ENCODE data around the gene REXO4.
"Not testable (repeated sequence)": the region's sequence is repeated elsewhere in the genome, so short reads cannot be mapped to it uniquely, and the experiment has no call there.

The REXO4 gene, protein sequence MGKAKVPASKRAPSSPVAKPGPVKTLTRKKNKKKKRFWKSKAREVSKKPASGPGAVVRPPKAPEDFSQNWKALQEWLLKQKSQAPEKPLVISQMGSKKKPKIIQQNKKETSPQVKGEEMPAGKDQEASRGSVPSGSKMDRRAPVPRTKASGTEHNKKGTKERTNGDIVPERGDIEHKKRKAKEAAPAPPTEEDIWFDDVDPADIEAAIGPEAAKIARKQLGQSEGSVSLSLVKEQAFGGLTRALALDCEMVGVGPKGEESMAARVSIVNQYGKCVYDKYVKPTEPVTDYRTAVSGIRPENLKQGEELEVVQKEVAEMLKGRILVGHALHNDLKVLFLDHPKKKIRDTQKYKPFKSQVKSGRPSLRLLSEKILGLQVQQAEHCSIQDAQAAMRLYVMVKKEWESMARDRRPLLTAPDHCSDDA

DNA sequence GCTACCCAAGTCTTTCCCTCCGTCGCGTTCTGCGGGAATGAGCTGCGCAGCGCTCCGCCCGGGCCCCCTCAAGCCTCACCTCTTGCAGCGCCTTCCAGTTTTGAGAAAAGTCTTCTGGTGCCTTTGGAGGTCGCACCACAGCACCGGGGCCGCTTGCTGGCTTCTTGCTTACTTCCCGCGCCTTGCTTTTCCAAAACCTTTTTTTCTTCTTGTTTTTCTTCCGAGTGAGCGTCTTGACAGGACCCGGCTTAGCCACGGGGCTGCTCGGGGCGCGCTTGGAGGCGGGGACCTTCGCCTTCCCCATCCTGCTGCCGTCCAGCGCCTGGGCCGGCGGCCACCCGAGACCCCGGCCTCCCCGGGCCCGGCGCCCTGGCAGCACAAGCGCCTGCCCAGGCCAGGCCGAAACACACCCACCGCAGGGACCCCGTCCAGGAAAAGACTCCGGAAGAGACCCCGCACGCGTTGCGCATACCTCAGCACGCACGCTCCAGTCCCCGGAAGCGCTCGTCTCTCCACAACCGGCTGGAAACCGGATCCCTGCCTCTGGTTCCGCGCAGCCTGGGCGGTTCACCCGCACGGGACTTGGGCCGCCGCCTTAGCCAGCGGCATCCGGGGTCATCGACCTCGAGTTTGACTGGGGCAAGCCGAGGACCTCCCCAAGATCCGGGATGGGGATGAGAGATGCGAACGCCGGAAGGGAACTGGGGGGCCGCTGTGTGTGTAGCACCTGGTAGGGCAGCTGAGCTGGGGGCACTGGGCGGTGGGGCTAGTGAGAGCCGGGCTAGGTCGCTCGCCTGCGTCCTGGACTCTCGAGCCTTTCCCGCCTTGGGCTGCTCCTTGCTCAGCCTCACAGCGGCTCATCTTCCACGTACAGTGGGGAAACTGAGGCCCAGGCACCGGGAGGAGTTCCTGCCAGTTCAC lies at the start of gene REXO4:
Gene REXO4 (minus strand): TSS at position 470 of the 921 bp plus-strand sequence. CDS start 166 bp downstream, at position 304.
- DNase-seq = peak; percentile 89

DNA sequence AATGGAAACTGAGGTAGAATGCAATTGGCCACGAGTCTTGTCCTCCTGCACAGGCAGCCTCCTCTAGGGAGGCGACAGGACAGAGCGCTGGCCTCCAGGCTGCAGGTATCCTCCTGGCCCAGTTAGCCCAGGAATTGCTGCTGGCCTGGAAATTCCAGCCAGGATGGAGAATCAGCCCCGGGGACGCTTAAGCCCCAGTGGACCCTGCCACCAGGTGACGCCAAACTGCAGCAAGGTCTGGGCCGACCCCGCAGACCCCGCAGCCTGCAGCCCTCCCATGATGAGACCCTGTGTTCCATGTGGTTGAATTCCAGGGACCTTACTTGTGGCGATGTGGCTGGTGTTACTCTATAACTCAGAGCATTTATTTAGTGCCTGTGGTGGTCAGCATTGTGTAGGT lies 49.3 kb upstream of the REXO4 start:
- no peak for DNase-seq

DNA sequence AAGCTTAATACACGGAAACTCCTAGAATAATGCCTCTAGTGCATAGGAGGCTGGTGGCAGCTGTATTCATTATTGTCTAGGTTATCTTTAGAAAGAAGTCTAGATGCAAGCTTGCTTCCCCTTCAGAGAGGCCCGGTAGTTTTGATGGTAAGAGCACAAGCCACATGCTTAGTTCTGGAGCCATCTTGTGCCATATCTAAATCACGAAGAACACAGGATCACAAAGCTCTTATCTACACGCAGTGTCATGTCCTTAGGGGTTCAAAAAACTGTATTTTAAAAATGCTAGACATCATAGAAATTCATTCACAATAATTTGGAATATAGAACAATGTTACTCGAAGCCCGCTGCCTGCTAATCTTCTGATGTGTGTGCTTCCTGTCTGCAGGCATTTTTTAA lies 48.2 kb upstream of the REXO4 start:
- DNase-seq = no peak

DNA sequence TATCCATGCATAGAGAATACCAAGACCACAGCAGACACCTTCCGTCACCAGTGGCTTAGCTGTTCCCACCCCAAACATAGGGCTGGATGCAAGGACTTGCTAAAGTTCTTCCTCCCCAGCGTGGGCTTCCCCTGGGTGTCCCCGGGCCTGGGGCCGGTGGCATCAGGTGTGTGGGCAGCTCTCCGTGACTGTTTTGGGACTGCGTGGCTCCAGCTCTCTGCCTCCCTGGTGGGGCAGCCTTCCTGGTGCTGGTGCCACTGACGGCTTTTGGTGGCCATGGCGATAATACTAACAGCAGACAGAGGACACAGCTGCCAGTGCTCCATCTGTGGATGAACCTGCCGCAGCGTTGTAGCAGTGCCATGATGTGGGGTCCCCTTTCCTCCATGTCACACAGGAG lies 46.8 kb upstream of the REXO4 start:
- DNase-seq = no peak

DNA sequence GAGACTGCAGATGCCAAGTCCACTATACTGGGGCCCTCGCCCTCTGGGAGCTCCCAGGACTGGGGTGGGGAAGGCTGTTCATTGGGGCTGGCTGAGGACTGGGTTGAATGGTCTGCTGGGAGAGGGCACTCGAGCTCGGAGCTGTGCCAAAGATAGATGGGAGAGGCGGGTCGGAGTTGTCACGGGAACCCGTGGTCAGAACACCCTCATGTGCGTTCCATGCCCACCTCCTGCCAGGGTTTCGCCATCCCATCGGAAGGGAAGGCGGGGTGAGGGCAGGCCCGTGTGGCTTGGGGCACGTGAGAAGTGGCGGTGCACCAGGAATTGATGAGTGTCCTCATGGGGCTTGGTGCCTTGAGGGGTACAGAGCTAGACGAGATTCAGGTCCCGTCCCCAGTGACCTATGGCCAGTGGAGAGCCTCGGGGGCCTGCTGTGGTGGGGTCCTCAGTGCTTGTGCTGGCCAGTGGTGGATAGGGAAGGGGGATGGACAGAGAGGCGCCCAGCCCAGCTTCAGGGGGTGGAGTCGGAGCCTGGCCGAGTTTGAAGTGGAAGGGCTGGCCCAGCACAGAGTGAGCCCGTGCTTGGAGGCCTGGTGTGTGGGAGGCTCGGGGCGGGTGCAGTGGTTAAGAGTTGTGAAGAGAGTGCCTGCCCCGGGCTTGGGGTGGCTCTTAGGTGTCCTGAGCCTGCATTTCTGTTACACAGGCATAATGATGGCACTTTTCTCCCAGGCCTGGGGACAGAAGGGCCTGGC lies 46.2 kb upstream of the REXO4 start:
- DNase-seq = no peak

DNA sequence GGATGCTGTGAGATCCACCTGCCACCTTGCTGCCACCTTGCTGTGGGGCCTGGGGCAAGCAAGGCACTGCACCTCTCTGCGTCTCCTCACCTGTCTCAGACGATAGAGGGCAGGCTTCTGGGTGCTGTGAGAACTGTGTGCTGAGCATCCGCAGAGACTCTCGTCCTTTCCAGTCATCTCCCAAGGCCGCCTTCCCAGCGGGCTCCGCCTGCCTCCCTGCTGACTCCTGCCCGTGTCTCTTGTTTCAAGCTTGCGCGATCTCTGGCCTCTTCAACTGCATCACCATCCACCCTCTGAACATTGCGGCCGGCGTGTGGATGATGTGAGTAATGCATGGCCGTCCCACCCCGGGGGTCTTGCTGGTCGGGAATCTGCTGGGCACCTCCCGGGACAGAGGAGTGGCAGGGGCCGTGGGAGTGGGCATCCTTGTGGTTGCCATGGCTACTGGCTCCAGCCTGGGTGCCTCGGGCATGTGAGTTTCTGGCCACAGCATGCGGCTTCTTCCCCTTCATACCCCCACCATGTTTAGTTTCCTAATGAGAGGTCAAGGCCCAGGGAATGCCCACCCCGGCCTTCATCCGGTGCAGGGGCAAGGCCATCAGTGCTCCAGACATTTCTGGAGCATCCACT lies 45.5 kb upstream of the REXO4 start:
- DNase-seq = no peak

DNA sequence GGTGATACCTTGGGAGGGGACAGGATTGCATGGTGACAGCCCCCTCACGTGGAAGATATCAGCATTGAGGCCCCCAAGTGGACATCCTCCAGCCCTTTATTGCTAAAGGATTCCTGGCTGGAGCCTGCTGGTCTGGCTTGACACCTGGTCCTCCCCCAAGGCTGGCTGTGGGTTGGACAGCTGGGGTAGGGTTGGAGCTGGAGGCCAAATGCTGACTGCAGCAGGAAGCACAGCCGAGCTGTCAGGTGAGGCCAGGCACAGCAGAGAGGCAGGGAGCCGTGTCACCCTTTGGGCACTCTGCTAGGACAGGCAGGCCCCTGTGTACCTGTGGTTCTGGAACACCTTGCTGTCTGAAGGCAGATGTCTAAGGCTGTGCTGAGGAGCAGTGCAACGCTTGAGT lies 44.2 kb upstream of the REXO4 start:
- DNase-seq = no peak

DNA sequence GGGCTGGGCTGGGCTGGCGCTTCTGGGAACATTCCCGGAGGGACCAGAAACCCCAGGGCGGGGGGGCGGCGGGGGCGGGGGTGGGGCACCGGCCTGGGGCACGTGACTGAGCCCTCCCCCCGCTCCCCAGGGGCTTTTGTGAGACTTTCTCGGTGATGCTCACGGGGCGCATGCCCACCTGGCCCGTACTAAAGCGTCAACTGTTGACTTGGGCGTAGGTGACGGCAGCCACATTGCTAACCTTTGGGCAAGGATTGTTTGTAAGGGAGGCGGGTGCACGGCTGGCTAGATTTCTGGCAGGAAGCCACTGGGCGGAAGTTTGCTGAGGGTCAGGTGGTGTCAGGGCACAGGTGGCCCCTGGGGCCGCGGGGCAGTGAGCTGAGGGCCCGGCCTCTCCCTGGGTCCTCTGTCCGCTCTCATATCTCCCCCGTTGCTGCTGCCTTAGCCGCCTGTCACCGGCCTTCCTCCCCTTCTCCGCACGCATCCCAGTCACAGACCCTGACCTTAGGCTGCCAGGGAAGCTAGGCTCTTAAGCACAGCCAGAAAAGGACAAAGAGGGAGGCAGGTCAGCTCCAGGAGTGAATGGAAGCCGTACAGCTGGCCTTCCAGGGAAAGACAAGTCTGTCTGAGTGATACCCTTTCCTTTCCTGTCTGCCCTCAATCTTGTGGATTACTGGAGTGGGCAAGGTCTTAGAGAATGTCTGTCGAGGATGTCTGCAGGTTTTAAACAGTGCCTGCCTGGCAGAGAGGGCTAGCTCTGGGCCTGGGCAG lies 42.8 kb upstream of the REXO4 start:
- DNase-seq = no peak

DNA sequence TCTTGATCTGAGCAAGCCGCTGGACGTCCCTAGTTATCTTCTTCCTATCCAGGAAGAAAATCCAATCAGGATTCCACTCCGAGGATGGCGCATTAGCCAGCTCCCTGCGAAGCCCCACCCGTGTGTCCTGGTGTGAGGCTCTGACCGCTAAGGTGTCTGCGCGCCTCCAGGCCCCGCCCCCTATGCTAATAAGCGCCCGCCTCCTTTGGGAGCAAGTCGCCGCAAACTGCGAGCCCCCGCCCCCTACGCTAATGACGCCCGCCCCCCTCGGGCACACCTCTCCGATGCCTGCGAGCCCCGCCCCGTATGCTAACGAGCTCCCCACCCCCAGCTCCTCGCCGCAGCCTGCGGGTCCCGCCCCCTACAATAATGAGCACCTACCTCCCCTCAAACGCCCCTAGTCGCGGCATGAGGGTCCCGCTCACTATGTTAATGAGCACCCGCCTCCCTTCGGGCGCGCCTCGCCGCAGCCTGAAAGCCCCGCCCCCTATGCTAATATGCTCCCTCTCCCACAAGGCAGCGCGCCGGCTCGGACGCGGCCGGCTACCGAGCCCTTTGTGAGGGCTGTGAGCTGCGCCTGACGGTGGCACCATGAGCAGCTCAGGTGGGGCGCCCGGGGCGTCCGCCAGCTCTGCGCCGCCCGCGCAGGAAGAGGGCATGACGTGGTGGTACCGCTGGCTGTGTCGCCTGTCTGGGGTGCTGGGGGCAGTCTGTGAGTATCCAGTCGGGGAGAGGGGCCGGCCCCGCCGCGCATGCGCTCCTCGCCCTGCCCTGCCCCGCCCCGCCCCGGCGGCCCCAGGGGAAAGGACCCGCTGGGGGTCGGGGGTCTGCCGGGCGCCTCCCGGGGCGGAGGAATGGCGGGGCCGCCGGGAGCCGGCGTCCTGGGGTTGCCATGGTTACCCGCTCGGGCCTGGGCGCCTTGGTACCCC lies 41.9 kb upstream of the REXO4 start, which contains the start of gene CACFD1:
Gene CACFD1 (plus strand): TSS at position 503 of the 929 bp plus-strand sequence. CDS start 89 bp downstream, at position 592.
- DNase-seq = peak; percentile 91

DNA sequence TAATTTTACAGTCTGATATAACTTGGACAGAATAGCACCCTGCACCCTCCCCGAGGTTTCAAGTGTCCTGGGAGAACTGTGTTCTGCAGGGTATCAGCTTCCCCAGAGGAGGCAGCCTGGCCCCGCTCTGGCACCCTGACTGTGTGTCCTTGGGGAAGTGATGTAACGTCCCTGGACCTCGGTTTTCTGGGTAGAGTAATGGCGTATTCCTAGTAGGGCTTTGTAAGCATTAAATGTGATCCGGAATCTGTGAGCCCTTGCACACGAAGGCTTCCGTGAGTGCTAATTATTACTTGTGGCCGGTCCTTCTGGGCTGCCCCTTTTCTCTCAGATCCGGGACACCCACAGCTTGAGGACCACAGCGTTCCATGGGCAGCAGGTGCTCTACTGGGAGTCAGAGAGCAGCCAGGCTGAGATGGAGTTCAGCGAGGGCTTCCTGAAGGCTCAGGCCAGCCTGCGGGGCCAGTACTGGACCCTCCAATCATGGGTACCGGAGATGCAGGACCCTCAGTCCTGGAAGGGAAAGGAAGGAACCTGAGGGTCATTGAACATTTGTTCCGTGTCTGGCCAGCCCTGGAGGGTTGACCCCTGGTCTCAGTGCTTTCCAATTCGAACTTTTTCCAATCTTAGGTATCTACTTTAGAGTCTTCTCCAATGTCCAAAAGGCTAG lies 41.0 kb upstream of the REXO4 start:
- DNase-seq = no peak

DNA sequence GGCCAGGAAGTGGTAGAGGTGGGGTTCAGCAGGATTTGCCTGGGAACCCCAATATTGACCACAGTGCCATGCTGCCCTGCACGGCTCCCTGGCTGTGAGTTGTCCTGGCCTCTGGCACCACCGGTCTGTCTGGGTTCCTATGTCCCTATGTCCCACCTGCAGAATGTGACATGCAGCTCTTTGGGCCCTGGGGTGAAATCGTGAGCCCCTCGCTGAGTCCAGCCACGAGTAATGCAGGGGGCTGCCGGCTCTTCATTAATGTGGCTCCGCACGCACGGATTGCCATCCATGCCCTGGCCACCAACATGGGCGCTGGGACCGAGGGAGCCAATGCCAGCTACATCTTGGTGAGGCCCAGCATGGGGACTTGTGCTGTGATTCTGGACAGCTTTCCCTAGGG lies 39.9 kb upstream of the REXO4 start:
- no peak for DNase-seq

DNA sequence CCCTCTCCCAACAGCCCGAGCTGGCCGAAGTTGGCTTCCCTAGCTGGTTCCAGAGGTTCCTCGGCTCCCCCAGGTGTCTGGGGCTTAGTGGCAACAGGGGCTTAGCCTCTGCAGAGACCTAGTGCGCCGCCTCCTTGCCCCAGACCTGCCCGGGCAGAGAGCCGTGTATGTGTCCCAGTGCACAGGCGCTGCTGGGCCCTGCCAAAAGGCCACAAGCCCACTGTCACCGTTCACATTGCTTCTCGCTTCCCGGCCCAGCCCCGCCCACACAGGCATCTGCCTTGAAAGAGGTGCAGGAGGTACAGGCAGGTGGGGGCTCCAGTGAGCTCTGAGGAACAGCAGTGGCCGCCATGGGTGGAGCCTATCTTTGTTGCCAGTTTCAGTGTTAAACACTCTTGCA lies 39.4 kb upstream of the REXO4 start:
- DNase-seq = no peak

DNA sequence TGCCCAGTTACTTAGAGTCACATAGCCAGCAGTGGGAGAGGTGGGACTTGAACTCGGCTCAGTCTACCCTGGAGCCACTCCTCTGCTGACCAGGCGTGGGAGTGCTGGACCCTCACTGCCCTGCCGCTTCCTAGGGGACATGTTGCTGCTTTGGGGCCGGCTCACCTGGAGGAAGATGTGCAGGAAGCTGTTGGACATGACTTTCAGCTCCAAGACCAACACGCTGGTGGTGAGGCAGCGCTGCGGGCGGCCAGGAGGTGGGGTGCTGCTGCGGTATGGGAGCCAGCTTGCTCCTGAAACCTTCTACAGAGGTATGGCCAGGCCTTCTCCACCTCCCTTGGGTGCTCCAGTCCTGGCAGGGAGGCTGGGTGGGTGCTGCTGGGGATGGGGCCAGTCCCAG lies 38.6 kb upstream of the REXO4 start:
- DNase-seq = no peak

DNA sequence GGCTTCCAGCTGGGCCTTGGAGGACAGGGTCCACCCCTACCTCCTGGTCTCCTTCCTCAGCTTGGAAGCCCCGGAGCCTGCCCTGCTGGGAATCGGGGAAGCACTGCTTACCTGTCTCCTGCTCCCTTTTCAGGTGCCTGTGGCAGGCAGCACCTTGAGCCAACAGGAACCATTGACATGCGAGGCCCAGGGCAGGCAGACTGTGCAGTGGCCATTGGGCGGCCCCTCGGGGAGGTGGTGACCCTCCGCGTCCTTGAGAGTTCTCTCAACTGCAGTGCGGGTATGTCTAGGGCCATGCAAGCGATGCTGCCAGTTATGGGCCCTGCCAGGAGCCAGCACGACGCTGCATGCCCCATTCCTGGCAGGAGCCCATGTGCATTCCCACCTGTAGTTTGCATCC lies 38.1 kb upstream of the REXO4 start:
- no peak for DNase-seq

DNA sequence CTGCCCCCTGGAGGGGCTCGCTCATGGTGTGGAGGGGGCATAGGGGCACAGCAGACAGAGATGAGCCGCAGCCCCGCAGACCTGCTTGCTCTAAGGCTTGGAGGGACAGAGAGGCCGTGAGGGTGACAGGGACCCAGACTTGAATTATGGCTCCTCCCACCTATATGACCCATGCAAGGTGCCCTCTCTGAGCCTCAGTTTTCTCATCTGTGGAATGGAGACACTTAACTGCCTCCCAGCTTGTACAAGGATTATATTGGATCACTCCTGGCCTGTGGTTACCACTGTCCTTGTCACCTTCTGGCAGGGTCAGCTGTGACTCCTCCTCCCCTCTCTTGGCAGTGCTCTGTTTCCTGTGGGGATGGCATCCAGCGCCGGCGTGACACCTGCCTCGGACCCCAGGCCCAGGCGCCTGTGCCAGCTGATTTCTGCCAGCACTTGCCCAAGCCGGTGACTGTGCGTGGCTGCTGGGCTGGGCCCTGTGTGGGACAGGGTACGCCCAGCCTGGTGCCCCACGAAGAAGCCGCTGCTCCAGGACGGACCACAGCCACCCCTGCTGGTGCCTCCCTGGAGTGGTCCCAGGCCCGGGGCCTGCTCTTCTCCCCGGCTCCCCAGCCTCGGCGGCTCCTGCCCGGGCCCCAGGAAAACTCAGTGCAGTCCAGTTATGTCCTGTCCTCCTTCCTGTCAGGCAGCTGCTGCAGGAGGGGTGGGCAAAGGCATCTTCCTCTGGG lies 37.3 kb upstream of the REXO4 start:
- no peak for DNase-seq

DNA sequence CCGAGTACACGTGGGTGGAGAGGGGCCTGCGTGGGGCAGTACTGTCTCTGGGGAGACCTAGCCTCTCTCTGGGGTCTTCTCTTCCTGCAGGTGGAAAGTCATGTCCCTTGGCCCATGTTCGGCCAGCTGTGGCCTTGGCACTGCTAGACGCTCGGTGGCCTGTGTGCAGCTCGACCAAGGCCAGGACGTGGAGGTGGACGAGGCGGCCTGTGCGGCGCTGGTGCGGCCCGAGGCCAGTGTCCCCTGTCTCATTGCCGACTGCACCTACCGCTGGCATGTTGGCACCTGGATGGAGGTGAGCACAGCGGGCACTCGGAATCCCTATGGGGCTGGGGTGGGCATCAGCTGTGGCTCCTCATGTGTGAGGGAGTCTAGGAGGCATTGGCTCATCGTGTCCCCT lies 36.5 kb upstream of the REXO4 start:
- DNase-seq = no peak

DNA sequence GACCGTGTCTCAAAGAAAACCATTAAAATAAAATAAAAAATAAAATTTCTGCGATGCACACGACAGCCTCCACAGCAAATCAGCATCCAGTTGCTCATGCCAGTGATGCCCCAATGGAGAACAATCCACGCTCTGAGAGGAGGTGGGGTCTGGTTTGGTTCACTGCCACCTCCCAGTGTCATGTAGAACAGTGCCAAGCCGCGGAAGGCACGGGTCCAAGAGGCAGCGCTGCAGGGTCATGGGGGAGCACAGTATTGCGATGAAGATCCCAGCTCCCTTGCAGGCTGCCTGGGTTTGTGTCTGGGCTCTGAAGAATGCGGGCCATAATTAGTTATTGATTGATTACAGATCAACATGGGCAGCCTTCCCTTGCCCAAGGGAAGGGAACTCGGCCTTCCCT lies 35.8 kb upstream of the REXO4 start:
- DNase-seq = no peak

DNA sequence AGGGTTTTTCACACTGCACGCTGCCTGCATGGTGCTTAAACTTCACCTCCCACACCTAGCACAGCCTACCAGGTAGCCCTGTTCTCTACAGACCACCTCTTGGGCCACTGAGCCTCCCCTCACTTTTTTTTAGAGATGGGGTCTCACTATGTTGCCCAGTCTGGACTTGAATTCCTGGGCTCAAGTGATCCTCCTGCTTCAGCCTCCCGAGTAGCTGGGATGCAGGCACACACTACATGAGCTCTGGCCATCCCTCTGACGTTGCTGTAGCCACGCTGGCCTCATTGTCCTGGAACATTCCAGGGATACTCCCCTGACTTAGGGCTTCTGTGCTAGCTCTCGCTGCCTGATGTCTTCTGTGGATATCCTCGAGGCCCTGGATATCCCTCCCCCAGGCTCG lies 34.8 kb upstream of the REXO4 start:
- DNase-seq = no peak

DNA sequence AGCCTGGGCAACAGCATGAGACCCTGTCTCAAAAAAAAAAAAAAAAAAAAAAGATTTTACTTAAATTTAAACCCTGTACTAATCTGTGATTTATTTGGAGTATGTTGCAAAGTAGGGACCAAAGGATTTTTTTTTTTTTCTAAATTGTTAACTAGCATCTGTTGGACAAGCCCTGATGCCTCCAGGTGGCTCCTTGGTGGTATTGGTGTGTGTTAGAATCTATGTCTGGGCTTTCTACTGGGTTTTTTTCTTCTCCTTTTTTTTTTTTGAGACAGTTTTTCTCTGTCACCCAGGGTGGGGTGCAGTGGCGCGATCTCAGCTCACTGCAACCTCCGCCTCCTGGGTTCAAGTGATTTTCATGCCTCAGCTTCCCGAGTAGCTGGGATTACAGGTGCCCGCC lies 34.1 kb upstream of the REXO4 start:
- not testable (repeated sequence) for DNase-seq

All from hematopoietic multipotent progenitor cell treated with erythropoietin and hydrocortisone succinate and interleukin-3 and kit ligand, for 8 days (in vitro differentiated cells).